ENCODE data around the gene FJX1.
A peak's percentile ranks its signal among the peaks of the same experiment; 100 is the strongest.

FJX1 gene

DNA sequence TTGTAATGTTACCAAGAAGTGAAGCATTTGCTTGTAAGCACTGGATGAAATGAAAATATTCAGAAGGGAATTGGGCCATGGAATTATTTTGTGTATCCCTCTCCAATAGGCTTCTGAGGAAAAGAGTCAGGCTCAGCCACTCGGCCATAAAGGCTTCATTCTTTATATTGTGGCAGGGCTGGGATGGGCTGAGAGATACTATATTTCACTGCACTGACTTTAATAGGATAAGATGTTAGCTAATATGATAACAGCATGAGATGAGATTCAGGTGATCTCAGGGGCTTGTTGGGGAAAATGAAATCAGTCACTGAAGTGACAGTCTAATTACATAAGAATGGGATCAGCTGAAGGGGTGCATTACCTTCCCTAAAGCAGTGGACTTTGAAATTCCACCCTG is 37.0 kb downstream of the FJX1 start:
- no peaks in the 10 kb centered on the region for H3K36me3 ChIP-seq (ENCODE audit: low read depth)
- H3K4me3 ChIP-seq (ENCODE audit: severe bottlenecking) = no peak overlapping the region
- no peak overlapping the region for H3K27ac ChIP-seq (ENCODE audit: poor library complexity, severe bottlenecking)
- no peaks in the 10 kb centered on the region for H3K27me3 ChIP-seq (ENCODE audit: insufficient read depth, poor library complexity, severe bottlenecking)
- DNase-seq (ENCODE audit: low spot score) (no peak), ATAC-seq (ENCODE audit: low read depth) (no peak)
- TF ChIP-seq, protein P1, sequence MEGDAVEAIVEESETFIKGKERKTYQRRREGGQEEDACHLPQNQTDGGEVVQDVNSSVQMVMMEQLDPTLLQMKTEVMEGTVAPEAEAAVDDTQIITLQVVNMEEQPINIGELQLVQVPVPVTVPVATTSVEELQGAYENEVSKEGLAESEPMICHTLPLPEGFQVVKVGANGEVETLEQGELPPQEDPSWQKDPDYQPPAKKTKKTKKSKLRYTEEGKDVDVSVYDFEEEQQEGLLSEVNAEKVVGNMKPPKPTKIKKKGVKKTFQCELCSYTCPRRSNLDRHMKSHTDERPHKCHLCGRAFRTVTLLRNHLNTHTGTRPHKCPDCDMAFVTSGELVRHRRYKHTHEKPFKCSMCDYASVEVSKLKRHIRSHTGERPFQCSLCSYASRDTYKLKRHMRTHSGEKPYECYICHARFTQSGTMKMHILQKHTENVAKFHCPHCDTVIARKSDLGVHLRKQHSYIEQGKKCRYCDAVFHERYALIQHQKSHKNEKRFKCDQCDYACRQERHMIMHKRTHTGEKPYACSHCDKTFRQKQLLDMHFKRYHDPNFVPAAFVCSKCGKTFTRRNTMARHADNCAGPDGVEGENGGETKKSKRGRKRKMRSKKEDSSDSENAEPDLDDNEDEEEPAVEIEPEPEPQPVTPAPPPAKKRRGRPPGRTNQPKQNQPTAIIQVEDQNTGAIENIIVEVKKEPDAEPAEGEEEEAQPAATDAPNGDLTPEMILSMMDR (IDR thresholded peaks at IDR 0.05; ENCODE audit: poor library complexity, severe bottlenecking) = no peak
- H3K9me3 ChIP-seq (ENCODE audit: severe bottlenecking) = no peaks in the 10 kb centered on the region
- no peaks in the 10 kb centered on the region for H3K4me1 ChIP-seq (ENCODE audit: insufficient read depth, poor library complexity, severe bottlenecking)

DNA sequence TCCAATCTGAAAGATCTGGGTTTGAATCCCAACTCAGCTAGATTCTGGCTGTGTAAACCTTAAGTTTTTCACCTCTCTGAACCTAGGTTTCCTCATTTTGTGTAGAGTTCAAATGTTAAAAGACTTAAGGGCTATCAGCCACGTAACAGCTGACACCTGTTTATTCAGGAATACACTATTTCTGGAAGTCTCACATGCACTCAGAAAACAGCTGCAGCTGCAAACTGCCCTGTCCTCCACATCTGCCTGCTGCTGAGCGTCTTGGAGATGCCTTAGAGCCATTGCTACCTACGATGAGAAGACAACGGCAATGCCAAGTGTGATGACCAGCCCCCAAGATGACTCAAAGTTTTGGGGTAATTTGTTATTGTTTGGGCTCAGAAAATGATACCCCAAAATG is 37.6 kb downstream of the FJX1 start:
- H3K36me3 ChIP-seq (ENCODE audit: low read depth) = no peaks in the 10 kb centered on the region
- H3K27me3 ChIP-seq (ENCODE audit: insufficient read depth, poor library complexity, severe bottlenecking) = no peaks in the 10 kb centered on the region
- DNase-seq (ENCODE audit: low spot score) (no peak), ATAC-seq (ENCODE audit: low read depth) (no peak)
- H3K4me1 ChIP-seq (ENCODE audit: insufficient read depth, poor library complexity, severe bottlenecking) = no peaks in the 10 kb centered on the region
- H3K4me3 ChIP-seq (ENCODE audit: severe bottlenecking) = no peak overlapping the region
- no peaks in the 10 kb centered on the region for H3K9me3 ChIP-seq (ENCODE audit: severe bottlenecking)
- H3K27ac ChIP-seq (ENCODE audit: poor library complexity, severe bottlenecking) = no peak overlapping the region
- TF ChIP-seq, protein P1 (IDR thresholded peaks at IDR 0.05; ENCODE audit: poor library complexity, severe bottlenecking) = no peak

DNA sequence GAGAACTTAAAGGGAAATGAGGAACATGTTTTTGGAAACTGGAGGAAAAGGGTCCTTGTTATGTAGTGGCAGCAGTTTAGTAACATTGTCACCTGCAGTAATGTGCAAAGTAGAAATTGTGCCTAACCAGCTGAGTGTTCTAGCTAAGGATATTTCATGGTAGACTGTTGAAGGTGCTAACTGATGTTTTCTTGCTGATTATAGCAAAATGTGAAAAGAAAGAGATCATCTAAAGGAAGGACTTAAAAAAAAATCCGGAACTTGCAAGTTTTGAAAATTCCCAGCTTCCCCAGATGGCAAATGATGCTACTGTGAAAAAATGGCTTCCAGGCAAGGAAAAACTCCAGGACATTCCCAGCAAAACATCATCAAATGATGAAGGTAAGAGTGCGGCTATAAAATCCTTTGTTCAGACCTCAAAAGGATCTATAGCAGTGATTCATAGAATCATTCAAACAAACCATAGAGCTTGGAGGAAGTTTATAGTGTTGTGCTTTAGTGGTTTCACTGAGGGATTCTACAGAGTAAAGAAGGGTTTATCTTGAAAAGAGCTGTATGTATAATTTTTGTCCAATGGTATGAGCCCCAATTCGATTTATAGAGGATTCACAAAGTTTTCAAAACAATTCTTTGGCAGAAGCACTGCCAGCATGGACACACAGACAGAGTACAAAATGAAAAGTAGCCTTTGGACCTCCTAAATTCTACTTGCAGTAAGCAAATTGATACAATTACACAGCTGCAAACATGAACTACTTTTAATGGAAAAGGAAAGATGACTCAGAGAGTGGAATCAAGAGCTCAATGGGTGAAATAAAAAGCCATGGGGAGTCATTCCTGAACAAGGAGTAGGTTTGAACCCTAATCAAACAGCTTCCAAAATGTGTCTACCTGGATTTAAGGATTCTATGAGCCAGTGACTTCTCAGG is 40.0 kb downstream of the FJX1 start:
- TF ChIP-seq, protein P1 (IDR thresholded peaks at IDR 0.05; ENCODE audit: poor library complexity, severe bottlenecking) = no peak
- Histone ChIP-seq H3K27me3 (ENCODE audit: insufficient read depth, poor library complexity, severe bottlenecking) (no peaks in the 10 kb centered on the region), H3K4me1 (ENCODE audit: insufficient read depth, poor library complexity, severe bottlenecking) (peaks cover 12% of the 10 kb centered on the region)

DNA sequence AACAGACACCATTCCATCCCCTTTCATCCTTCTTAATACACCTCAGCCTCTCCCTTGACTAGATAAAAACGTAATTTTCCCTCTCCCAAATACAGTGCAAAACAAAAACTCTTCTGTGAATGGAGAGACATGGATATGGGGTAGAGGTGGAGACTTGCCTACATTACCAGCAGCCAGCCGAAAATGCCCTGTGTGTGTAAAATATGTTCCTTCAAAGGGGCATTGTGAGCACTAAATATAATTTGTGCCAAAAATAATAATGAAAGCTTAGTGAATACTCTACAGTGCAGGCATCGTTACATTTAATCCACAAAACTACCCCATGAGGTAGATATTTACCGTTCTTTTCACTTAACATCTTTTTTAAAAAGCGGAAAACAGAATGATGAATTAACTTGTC is 43.3 kb downstream of the FJX1 start:
- Histone ChIP-seq H3K27ac (ENCODE audit: poor library complexity, severe bottlenecking) (peak overlapping the region; percentile 89), H3K36me3 (ENCODE audit: low read depth) (peaks cover 26% of the 10 kb centered on the region), H3K9me3 (ENCODE audit: severe bottlenecking) (peaks cover 4% of the 10 kb centered on the region), H3K4me3 (ENCODE audit: severe bottlenecking) (peak overlapping the region; percentile 57), H3K4me1 (ENCODE audit: insufficient read depth, poor library complexity, severe bottlenecking) (peaks cover 23% of the 10 kb centered on the region), H3K27me3 (ENCODE audit: insufficient read depth, poor library complexity, severe bottlenecking) (no peaks in the 10 kb centered on the region)
- DNase-seq (ENCODE audit: low spot score) (no peak), ATAC-seq (ENCODE audit: low read depth) (no peak)
- TF ChIP-seq, protein P1 (IDR thresholded peaks at IDR 0.05; ENCODE audit: poor library complexity, severe bottlenecking) = no peak

More for the DNA sequence above, 40.0 kb downstream of the FJX1 start:
- no peaks in the 10 kb centered on the region for H3K9me3 ChIP-seq (ENCODE audit: severe bottlenecking)
- no peak for DNase-seq (ENCODE audit: low spot score)
- no peak overlapping the region for H3K27ac ChIP-seq (ENCODE audit: poor library complexity, severe bottlenecking)
- ATAC-seq (ENCODE audit: low read depth) = no peak
- H3K4me3 ChIP-seq (ENCODE audit: severe bottlenecking) = no peak overlapping the region
- no peaks in the 10 kb centered on the region for H3K36me3 ChIP-seq (ENCODE audit: low read depth)

Data from RWPE2 (cell line).